AG10803 (cell line): Measurements from ENCODE around the gene GNA15.

Experiments
- DNase-seq: peaks from one replicate; pipeline ENCODE4 v3.0.0; 2010; ENCODE audit warnings: low read depth
- H3K4me3 ChIP-seq: 2 replicates; pipeline ENCODE4 v1.5.1; 2011; ENCODE audit warnings: mild to moderate bottlenecking, low read length, control low read depth
- CTCF ChIP-seq: conservative IDR thresholded peaks from 2 replicates; pipeline ENCODE4 v1.5.1; 2011; ENCODE audit warnings: mild to moderate bottlenecking, low read length, control low read depth, inconsistent platforms

GNA15 gene

GRCh38 chr19:3186891-3187661 lies 51.2 kb downstream of the GNA15 start:
- no peak for DNase-seq
- no peak for TF ChIP-seq CTCF

GRCh38 chr19:3187662-3188511 lies 52.1 kb downstream of the GNA15 start:
- DNase-seq = no peak
- no peak overlapping the region for H3K4me3 ChIP-seq
- TF ChIP-seq CTCF = no peak

More at GRCh38 chr19:3186891-3187661, 51.2 kb downstream of the GNA15 start:
- H3K4me3 ChIP-seq = peak overlapping the region; percentile 75

GRCh38 chr19:3188627-3189596 lies 53.1 kb downstream of the GNA15 start:
- no peak for TF ChIP-seq CTCF
- H3K4me3 ChIP-seq = no peak overlapping the region
- DNase-seq = no peak

- no peak for DNase-seq
- H3K4me3 ChIP-seq = no peak overlapping the region
- no peak for TF ChIP-seq CTCF
These were observed 54.1 kb downstream of the GNA15 start for GRCh38 chr19:3189702-3190469.

- TF ChIP-seq CTCF = no peak
These were observed 54.6 kb downstream of the GNA15 start for GRCh38 chr19:3190470-3190770.

More at GRCh38 chr19:3190470-3190770, 54.6 kb downstream of the GNA15 start:
- no peak overlapping the region for H3K4me3 ChIP-seq
- no peak for DNase-seq
